HG02571 (cell line): ENCODE results near the gene SPIRE1.
"Not testable (repeated sequence)": the region's sequence is repeated elsewhere in the genome, so short reads cannot be mapped to it uniquely, and the experiment has no call there.

ENCODE experiments used
- ATAC-seq: cut with Tn5 transposase; IDR thresholded peaks from one replicate; pipeline ENCODE4 v1.9.1; 2021; ENCODE audit warnings: mild to moderate bottlenecking, moderate library complexity; ENCODE audit not compliant: unreplicated experiment

SPIRE1 gene

GRCh38 chr18:12497296-12497695 is 160.6 kb downstream of the SPIRE1 start:
- no peak for ATAC-seq

- no peak for ATAC-seq
Observed at GRCh38 chr18:12492907-12493306, 165.0 kb downstream of the SPIRE1 start.

- no peak for ATAC-seq
Observed at GRCh38 chr18:12491611-12492435, 166.1 kb downstream of the SPIRE1 start.

- ATAC-seq, result no peak
Observed at GRCh38 chr18:12485479-12486105, 172.3 kb downstream of the SPIRE1 start.

GRCh38 chr18:12481915-12482314 is 176.0 kb downstream of the SPIRE1 start:
- not testable (repeated sequence) for ATAC-seq

- no peak for ATAC-seq
Observed at GRCh38 chr18:12479982-12480381, 177.9 kb downstream of the SPIRE1 start.

- no peak for ATAC-seq
Observed at GRCh38 chr18:12479536-12479935, 178.4 kb downstream of the SPIRE1 start.

GRCh38 chr18:12478269-12479047 is 179.4 kb downstream of the SPIRE1 start:
- ATAC-seq, result no peak

- ATAC-seq, result no peak
Observed at GRCh38 chr18:12477606-12478005, 180.3 kb downstream of the SPIRE1 start.

- no peak for ATAC-seq
Observed at GRCh38 chr18:12476955-12477354, 181.0 kb downstream of the SPIRE1 start.

GRCh38 chr18:12474876-12475275 is 183.0 kb downstream of the SPIRE1 start:
- ATAC-seq, result no peak

GRCh38 chr18:12474146-12474545 is 183.8 kb downstream of the SPIRE1 start:
- no peak for ATAC-seq

GRCh38 chr18:12470382-12471075 is 187.4 kb downstream of the SPIRE1 start:
- ATAC-seq, result no peak

- ATAC-seq, result no peak
Observed at GRCh38 chr18:12468445-12468844, 189.5 kb downstream of the SPIRE1 start.

GRCh38 chr18:12464731-12465130 is 193.2 kb downstream of the SPIRE1 start:
- no peak for ATAC-seq

GRCh38 chr18:12463191-12463590 is 194.7 kb downstream of the SPIRE1 start:
- no peak for ATAC-seq

GRCh38 chr18:12462242-12462641 is 195.7 kb downstream of the SPIRE1 start:
- ATAC-seq, result no peak

GRCh38 chr18:12461326-12461725 is 196.6 kb downstream of the SPIRE1 start:
- ATAC-seq, result no peak

- no peak for ATAC-seq
Observed at GRCh38 chr18:12460874-12461273, 197.0 kb downstream of the SPIRE1 start.

- no peak for ATAC-seq
Observed at GRCh38 chr18:12458771-12459170, 199.1 kb downstream of the SPIRE1 start.

- ATAC-seq, result no peak
Observed at GRCh38 chr18:12456441-12456840, 201.5 kb downstream of the SPIRE1 start.
